ENCODE measurements around the gene PPM1L. TPM values are rescaled to one million over a fixed set of nuclear protein-coding genes. Genes with fewer than 3 reads are reported as not detected.

Gene PPM1L
- total RNA-seq, 2 donors from 2014 or later: 30.2 to 39.0 TPM

GRCh38 chr3:160757233-160758106, 1.4 kb downstream of the PPM1L start:
- intact Hi-C loops (cut with DNase I): loop anchor here in 1 of 2 donors (5.0 kb wide), 3 partner anchors 40 to 170 kb away; no protein-coding TSS in a partner anchor
- ATAC-seq: no peak
- DNase-seq: peak; percentile 25

DNA sequence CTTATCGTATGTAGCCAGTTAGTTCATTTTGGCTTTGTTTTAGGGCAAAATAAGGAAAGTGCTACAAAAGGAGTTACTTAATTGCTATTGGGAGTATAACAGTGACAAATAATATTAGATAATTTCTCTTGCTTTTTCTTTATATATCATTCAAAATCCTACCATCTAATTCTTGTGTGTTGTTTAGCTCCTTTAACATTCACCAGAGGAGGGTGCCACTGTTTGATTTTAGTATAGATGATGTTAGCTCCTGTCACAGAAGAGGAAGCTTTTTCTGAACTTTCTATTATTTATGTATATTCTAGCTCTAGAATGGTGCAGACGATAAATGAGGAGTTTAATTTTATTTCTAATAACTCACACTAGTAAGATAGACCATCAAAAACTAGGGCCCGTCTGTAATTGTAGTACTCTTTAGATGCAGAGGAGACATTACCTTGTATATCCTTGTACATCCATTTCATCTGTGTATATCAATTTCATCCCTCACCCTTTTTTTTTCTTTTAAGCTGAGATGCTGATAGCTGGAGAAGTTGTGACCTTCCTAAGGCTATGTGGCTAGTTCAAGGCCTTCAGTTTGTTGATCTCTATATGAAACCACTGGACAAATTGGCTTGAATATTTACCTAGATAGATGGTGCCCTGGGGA, 3.0 kb downstream of the PPM1L start:
- ATAC-seq: no peak
- DNase-seq: no peak
- intact Hi-C loops (cut with DNase I): loop anchor here in 1 of 2 donors (5.0 kb wide), 3 partner anchors 38 to 168 kb away; no protein-coding TSS in a partner anchor

DNA sequence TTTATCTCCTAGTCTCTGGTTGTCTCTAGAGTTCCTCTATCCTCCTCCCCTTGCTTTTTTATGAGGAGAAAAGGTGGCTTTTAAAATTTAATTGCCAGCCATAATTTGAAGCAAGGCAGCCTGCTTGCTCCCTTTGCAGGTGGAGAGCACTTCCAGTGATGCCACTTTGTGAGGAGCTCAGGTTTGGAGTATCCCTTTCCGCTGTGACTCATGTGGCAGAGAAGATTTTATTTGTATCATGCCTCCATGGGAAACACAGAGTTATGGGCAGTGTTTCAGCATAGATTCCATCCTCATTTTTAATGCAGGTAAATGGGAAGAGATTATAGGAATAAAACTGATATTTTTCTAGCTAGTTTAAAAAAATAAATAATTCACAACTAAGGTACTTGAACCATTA, 7.0 kb downstream of the PPM1L start:
- ATAC-seq (no peak), DNase-seq (no peak)
- intact Hi-C loops (cut with DNase I): no loop called here

- ATAC-seq (no peak), DNase-seq (no peak)
- intact Hi-C loops (cut with DNase I): no loop called here
Measured at GRCh38 chr3:160765211-160765610, 9.2 kb downstream of the PPM1L start.

DNA sequence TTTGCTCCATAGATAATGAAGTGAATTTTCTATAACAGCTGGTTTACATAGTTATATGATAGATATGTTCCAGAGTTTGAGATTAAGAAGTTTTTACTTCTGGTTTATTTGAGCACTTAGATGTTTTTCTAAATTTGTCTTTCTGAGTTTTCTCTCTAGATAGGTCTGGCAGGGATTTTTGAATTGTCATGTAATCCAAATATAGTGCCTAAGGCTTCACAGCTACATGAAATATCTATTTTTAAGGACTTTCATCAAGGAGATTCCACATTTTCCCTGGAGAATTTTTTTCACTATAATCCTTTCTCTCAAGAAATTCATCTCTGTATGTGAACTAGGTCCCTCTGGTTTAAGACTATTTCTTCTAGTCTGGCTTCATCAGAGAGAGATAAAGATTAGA, 12.0 kb downstream of the PPM1L start:
- DNase-seq (no peak), ATAC-seq (no peak)
- intact Hi-C loops (cut with DNase I): no loop called here

GRCh38 chr3:160768918-160769317, 12.9 kb downstream of the PPM1L start:
- DNase-seq: no peak
- no peak for ATAC-seq
- intact Hi-C loops (cut with DNase I): no loop called here

DNA sequence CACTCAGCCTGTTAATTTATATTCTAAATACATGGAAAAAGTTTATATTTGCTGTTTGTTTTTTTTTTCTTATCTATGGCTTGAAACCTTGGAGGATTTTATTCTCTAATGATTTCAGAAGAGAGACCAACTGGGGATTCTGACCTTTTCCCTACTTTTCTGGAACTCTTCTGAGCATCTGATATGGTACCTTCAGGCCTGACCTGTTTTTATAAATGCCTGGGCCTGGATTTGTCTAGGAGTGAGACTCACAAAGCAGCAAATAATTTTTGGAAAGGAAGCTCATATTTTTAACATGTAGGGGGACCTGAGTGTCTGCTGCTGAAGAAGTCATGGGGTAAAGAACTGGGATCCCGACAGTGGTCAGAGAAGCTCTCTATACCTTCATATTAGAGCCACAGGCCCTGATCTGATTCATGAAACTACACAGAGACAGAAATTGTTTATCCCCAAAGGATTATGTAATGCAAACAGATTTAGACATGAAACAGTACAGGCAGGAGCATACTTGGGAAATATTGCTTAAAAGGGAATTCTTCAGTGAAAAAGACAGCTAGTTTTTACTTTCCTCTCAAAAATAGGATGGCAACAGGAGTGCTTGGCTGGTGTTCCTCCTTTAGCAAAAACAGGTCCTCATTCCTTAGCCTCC, 15.9 kb downstream of the PPM1L start:
- ATAC-seq (no peak), DNase-seq (no peak)
- intact Hi-C loops (cut with DNase I): no loop called here

DNA sequence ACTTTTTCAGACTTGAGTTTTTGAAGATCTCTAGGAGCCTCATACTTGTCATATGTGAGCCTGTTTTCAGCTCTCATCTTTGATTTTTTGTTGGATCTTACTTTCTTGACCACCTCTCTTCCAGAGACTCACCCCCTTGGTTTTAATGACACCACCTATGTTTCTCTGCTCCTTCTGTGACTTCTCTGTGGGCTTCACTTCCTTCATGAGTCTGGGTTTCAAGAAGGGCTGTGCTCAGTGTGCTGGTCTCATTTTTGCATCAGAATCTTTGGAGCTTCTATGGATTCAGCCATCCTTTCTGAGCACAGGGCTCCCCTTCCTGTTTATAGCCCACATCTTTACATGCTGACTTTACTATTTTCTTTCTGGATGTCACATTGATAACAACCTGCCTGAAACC, 17.7 kb downstream of the PPM1L start:
- intact Hi-C loops (cut with DNase I): no loop called here
- no peak for ATAC-seq
- DNase-seq: no peak

GRCh38 chr3:160774172-160774571, 18.1 kb downstream of the PPM1L start:
- intact Hi-C loops (cut with DNase I): no loop called here
- DNase-seq: no peak

DNA sequence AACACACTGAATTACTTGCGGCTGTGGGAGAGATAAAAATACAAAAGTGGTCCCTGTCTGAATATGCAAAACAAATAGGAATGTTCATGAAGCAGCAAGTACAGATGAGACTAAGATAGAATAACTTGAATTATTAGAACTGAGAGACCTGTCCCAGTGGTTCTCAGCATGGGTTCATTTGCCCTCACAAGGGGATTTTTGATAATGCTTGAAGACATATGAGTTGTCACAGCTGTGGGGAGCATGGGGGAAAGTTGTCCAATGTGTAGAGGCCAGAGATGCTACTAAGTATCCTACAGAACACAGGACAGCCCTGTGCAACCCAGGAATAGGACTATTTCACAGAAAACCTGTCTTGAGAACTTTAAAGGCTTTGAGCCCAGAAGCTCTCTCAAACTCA, 22.4 kb downstream of the PPM1L start:
- intact Hi-C loops (cut with DNase I): no loop called here
- DNase-seq (no peak), ATAC-seq (no peak)

More at GRCh38 chr3:160774172-160774571, 18.1 kb downstream of the PPM1L start:
- no peak for ATAC-seq

DNA sequence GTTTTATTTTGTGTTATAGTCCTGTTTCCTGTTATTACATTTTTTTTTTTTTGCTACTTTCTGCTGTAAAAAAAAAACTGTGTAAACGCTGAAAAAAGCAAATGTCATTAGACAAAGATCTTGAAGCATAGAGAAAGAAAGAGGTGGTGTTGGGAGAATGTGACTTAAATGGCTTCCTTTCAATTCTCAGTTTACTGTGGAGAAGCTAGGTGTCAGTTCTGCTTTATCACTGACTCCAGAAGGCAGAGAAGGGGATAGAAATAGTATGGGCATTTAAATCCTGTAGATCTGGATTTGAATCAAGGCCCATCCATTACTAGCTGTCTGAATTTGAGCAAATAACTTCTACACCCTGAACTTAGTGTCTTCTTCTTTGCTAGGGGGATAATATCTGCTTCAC, 23.0 kb downstream of the PPM1L start:
- DNase-seq (no peak), ATAC-seq (no peak)
- intact Hi-C loops (cut with DNase I): no loop called here

GRCh38 chr3:160780245-160780644, 24.2 kb downstream of the PPM1L start:
- DNase-seq (no peak), ATAC-seq (peak in 1 of 2 donors; percentile 36)
- intact Hi-C loops (cut with DNase I): no loop called here

DNA sequence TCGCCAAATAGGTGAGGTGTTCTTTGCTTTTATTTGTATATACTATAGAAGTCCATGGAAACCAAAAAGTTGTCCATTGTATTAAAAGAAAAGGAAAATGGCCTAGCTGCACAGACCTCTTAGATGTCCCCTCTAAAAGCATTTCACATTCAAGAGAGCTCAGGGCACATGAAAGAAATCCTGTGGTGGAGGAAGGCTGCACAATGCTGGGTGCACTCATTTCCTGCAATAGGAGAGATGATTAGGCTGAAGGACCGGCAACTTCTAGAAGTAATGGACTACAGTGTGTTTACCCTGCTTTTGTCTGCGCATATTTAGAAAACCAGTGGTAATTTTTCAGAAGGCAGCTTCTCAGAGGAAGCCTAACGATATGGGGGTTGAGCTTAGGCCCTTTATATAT, 25.4 kb downstream of the PPM1L start:
- intact Hi-C loops (cut with DNase I): no loop called here
- ATAC-seq (no peak), DNase-seq (no peak)

DNA sequence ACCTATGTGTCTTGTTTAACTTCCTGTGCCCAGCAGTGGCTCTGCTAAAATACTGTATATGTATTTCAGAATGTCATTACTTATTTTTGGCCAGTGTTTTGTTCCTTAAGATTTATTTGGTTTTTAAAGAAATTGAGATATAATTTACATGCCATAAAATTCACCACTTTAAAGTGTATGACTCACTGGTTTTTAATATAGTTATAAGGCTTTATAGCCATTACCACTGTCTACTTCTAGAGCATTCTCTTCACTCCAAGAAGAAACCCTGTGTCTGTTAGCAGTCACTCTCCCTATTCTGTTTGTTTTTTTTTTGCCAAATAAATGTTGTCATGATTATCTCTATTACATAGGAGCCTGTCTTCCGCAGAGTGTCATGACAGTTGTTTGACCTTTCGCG, 25.8 kb downstream of the PPM1L start:
- intact Hi-C loops (cut with DNase I): no loop called here
- no peak for DNase-seq
- ATAC-seq: no peak

GRCh38 chr3:160784853-160785252, 28.8 kb downstream of the PPM1L start:
- intact Hi-C loops (cut with DNase I): no loop called here
- no peak for DNase-seq
- no peak for ATAC-seq

DNA sequence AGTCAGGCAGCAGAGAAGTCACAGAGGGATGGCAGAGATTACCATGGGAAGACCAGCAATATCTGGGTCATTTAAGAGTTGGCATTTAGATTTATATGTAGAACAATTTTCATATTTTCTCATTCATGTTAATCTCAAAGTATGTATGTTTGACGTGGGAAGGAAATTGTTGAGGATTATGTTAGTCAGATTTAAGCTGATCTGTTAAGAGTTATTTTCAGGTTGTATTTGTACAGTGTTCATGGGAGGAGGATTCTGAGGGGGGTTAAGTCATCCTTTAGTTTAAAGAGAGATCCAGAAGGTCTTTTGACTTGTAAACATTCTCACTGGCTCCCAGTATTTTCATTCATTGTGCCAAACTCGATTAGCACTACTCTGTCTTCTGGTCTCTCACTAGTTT, 34.7 kb downstream of the PPM1L start:
- ATAC-seq: no peak
- DNase-seq: no peak
- intact Hi-C loops (cut with DNase I): no loop called here

DNA sequence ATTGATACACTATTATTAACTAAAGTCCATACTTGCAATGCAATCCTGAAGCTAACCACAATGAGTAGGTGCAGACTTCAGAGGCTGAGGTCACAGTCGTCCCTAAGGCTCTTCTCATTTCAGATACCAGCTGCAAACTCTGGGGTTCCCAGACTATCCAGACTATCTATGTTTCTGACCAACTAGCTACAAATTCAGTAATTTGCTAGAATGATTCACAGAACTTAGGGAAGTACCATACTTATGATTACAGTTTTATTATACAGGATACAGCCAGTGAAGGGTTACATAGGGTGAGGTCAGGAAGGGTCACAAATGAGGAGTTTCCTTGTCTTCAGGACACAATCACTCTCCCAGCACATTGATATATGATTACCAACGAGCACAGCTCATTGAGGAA, 36.5 kb downstream of the PPM1L start:
- intact Hi-C loops (cut with DNase I): no loop called here
- ATAC-seq (no peak), DNase-seq (no peak)

DNA sequence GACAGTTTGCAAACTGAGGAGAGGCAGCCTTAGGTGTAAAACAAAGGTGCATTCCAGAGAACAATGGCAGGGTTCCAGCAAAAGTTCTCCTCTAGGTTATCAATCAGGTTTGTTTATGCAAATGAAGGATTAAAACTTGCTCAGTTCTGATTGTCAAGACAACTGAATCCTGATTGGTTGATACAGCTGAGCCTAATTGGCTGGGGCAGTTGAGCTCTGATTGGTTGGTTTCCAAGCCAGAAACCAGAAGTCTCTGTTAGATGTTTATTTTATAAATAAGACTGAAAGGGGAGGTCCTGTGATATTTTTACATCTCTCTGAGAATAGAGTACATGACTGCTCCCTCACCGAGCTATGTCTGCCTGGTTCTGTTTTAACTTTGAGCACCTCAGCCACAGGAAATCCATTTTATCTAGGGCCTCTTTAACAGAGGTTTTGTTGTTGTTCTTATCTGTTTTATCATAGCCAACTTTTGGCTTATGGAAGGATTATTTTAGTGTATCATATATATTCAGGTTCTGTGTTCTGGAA, 37.8 kb downstream of the PPM1L start:
- intact Hi-C loops (cut with DNase I): no loop called here
- no peak for ATAC-seq

GRCh38 chr3:160796089-160796812, 40.2 kb downstream of the PPM1L start:
- intact Hi-C loops (cut with DNase I): loop anchor here in 1 of 2 donors (5.0 kb wide), 1 partner anchor 39 kb away; the partner anchor contains the start of gene PPM1L
- no peak for DNase-seq
- ATAC-seq: no peak

More for the DNA sequence above, 37.8 kb downstream of the PPM1L start:
- no peak for DNase-seq
